ENCODE results near the gene NCSTN.

Gene NCSTN

GRCh38 chr1:160407839-160408801 lies 64.9 kb downstream of the NCSTN start:
- no peak for DNase-seq
